HEK293 (cell line): ENCODE measurements around the gene KDM4B.
"Not testable (repeated sequence)": the region's sequence is repeated elsewhere in the genome, so short reads cannot be mapped to it uniquely, and the experiment has no call there.

Source experiments
- ZBTB7A ChIP-seq: fragments of 450-650 bp; formaldehyde crosslinking; IDR thresholded peaks from 2 replicates; pipeline ENCODE4 v1.5.1; 2016; ENCODE audit warnings: low read depth, missing biosample characterization, missing genetic modification characterization
- ZNF311 ChIP-seq: fragments of 450-650 bp; formaldehyde crosslinking; IDR thresholded peaks from 2 replicates; pipeline ENCODE4 v1.5.1; 2017; ENCODE audit warnings: missing biosample characterization, missing genetic modification characterization, borderline replicate concordance
- ZNF398 ChIP-seq: fragments of 450-650 bp; formaldehyde crosslinking; IDR thresholded peaks from 2 replicates; pipeline ENCODE4 v1.5.1; 2017; ENCODE audit warnings: missing biosample characterization, missing genetic modification characterization
- ZNF596 ChIP-seq: fragments of 450-650 bp; IDR thresholded peaks from 2 replicates; pipeline ENCODE4 v1.5.0; 2018; ENCODE audit warnings: missing biosample characterization, mild to moderate bottlenecking, missing genetic modification characterization, moderate library complexity
- ZNF791 ChIP-seq: fragments of 450-650 bp; formaldehyde crosslinking; IDR thresholded peaks from 2 replicates; pipeline ENCODE4 v1.5.1; 2016; ENCODE audit warnings: missing biosample characterization, missing genetic modification characterization
- TF ChIP-seq, protein P1 (sequence below): fragments of 450-650 bp; formaldehyde crosslinking; IDR thresholded peaks from 2 replicates; pipeline ENCODE4 v1.5.1; 2016; ENCODE audit warnings: missing biosample characterization, missing genetic modification characterization
- TF ChIP-seq, protein P2 (sequence below): sonication (generic); formaldehyde crosslinking; IDR thresholded peaks from 2 replicates; pipeline ENCODE4 v1.8.1; 2022; ENCODE audit warnings: mild to moderate bottlenecking, moderate library complexity, missing genetic modification reagents

GRCh38 chr19:4975601-4976000 lies 6.7 kb downstream of the KDM4B start:
- TF ChIP-seq, protein P1, sequence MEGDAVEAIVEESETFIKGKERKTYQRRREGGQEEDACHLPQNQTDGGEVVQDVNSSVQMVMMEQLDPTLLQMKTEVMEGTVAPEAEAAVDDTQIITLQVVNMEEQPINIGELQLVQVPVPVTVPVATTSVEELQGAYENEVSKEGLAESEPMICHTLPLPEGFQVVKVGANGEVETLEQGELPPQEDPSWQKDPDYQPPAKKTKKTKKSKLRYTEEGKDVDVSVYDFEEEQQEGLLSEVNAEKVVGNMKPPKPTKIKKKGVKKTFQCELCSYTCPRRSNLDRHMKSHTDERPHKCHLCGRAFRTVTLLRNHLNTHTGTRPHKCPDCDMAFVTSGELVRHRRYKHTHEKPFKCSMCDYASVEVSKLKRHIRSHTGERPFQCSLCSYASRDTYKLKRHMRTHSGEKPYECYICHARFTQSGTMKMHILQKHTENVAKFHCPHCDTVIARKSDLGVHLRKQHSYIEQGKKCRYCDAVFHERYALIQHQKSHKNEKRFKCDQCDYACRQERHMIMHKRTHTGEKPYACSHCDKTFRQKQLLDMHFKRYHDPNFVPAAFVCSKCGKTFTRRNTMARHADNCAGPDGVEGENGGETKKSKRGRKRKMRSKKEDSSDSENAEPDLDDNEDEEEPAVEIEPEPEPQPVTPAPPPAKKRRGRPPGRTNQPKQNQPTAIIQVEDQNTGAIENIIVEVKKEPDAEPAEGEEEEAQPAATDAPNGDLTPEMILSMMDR (tag by site-specific recombination) = not testable (repeated sequence)
- TF ChIP-seq ZNF596; ZBTB7A (tag by site-specific recombination); ZNF398; ZNF791; ZNF311 (tag by site-specific recombination): not testable (repeated sequence)
- TF ChIP-seq, protein P2, sequence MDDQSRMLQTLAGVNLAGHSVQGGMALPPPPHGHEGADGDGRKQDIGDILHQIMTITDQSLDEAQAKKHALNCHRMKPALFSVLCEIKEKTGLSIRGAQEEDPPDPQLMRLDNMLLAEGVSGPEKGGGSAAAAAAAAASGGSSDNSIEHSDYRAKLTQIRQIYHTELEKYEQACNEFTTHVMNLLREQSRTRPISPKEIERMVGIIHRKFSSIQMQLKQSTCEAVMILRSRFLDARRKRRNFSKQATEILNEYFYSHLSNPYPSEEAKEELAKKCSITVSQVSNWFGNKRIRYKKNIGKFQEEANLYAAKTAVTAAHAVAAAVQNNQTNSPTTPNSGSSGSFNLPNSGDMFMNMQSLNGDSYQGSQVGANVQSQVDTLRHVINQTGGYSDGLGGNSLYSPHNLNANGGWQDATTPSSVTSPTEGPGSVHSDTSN = not testable (repeated sequence)
